Measurements from ENCODE around the gene LGR6. TPM values are rescaled to one million over a fixed set of nuclear protein-coding genes. Genes with fewer than 3 reads are reported as not detected.

Gene LGR6
- total RNA-seq, 2 donors from 2014 or later = 5.8 to 5.9 TPM

DNA sequence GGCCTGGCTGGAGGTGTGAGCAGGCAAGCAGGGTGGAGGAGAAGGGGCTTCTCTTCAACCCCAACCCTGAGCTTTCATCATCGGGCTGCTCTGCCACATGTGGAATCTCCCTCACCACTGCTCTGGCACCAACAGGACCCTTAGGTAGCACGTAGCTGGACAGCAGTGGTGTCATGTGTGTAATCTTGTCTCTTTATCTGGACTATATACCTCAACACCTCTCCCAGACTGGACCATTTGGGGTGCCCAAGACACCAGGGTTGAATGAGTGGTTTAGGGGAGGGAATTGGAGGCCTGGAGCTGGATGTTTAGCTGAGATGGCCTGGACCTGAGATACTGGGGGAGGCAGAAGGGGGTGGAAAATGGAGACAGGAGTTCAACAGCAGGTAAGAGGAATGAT, 85.2 kb downstream of the LGR6 start:
- DNase-seq (ENCODE audit: low spot score) (no peak), ATAC-seq (no peak)
- H3K4me1 Mint-ChIP-seq (ENCODE audit: low read depth in 2 of 2) = peaks cover 0 to 18% of the 10 kb centered on the region in 2 donors
- H3K4me3 Mint-ChIP-seq = no peak overlapping the region
- H3K27me3 Mint-ChIP-seq = no peaks in the 10 kb centered on the region
- H3K36me3 Mint-ChIP-seq = no peaks in the 10 kb centered on the region
- H3K9me3 Mint-ChIP-seq = no peaks in the 10 kb centered on the region
- peak overlapping the region in 1 of 2 donors; percentile 11 for H3K27ac Mint-ChIP-seq

DNA sequence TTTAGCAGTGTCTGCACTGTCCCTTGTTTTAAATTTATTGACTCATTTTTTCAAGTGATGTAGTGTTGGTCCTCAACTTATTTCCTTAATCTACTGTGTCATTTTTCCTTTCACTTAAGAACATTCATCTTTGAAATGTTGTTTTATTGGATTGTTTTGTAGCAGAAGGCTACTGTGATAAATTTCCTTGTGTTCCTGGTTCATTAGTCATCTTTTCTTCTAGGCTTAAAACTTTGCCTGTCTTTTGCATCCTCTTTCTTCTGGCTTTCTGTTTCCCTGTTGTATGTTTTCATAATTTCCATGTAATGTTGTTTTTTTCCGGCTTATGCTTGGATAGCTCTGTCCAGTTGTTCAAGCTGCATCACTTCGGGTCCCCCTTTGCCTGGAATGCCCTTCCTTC, 86.2 kb downstream of the LGR6 start:
- no peak for ATAC-seq
- DNase-seq (ENCODE audit: low spot score) = no peak
- Mint-ChIP-seq H3K27me3 (no peaks in the 10 kb centered on the region), H3K36me3 (no peaks in the 10 kb centered on the region), H3K4me3 (no peak overlapping the region), H3K4me1 (ENCODE audit: low read depth in 2 of 2) (peaks cover 0 to 13% of the 10 kb centered on the region in 2 donors), H3K9me3 (no peaks in the 10 kb centered on the region), H3K27ac (no peak overlapping the region)

GRCh38 chr1:202280595-202280994, 87.0 kb downstream of the LGR6 start:
- Mint-ChIP-seq H3K27ac (no peak overlapping the region), H3K4me1 (ENCODE audit: low read depth in 2 of 2) (peaks cover 0 to 13% of the 10 kb centered on the region in 2 donors), H3K36me3 (no peaks in the 10 kb centered on the region), H3K4me3 (no peak overlapping the region), H3K9me3 (no peaks in the 10 kb centered on the region), H3K27me3 (no peaks in the 10 kb centered on the region)
- no peak for DNase-seq (ENCODE audit: low spot score)
- no peak for ATAC-seq

- no peaks in the 10 kb centered on the region for H3K36me3 Mint-ChIP-seq
- DNase-seq (ENCODE audit: low spot score) (no peak), ATAC-seq (no peak)
- H3K4me1 Mint-ChIP-seq (ENCODE audit: low read depth in 2 of 2) = peaks cover 0 to 17% of the 10 kb centered on the region in 2 donors
- H3K27me3 Mint-ChIP-seq = no peaks in the 10 kb centered on the region
- no peaks in the 10 kb centered on the region for H3K9me3 Mint-ChIP-seq
- no peak overlapping the region for H3K4me3 Mint-ChIP-seq
- no peak overlapping the region for H3K27ac Mint-ChIP-seq
Observed at GRCh38 chr1:202281316-202282024, 87.9 kb downstream of the LGR6 start.

GRCh38 chr1:202282025-202282371, 88.4 kb downstream of the LGR6 start:
- no peak for DNase-seq (ENCODE audit: low spot score)
- no peaks in the 10 kb centered on the region for H3K27me3 Mint-ChIP-seq
- no peaks in the 10 kb centered on the region for H3K36me3 Mint-ChIP-seq
- no peak overlapping the region for H3K4me3 Mint-ChIP-seq
- H3K4me1 Mint-ChIP-seq (ENCODE audit: low read depth in 2 of 2) = peaks cover 0 to 17% of the 10 kb centered on the region in 2 donors
- no peaks in the 10 kb centered on the region for H3K9me3 Mint-ChIP-seq
- H3K27ac Mint-ChIP-seq = no peak overlapping the region
- no peak for ATAC-seq

DNA sequence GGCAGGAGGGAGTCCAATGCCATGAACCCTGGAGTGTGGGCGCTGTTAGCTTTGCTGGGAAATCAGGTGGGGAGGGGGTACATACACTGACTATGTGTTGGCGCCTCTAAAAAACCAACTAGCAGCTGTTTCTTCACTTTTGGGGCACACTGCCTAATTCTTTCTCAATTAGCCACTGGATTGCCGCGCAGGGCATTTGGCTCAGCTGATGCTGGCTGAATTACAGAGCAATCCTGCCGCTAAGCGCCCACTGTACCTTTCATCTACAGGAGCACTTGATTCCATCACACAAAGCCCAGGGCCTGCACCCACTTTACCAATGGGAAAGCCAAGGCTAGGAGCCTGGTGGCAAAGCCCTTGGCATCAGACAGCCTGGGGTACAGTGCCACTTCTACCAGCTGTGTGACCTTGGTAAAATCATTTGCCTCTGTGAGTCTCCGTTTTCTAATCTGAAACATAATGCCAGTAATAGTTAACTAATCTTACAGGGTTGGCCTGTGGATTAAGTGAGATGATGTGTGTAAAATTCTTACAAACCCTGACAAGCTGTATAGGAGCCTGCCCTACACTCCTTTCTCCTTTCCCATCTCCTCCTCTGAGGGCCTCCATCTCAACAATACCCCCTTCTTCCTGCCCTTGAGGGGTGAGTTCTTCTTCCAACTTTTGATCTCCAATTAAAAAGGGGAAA, 89.1 kb downstream of the LGR6 start:
- Mint-ChIP-seq H3K9me3 (no peaks in the 10 kb centered on the region), H3K27me3 (no peaks in the 10 kb centered on the region), H3K27ac (no peak overlapping the region), H3K4me3 (no peak overlapping the region), H3K36me3 (no peaks in the 10 kb centered on the region), H3K4me1 (ENCODE audit: low read depth in 2 of 2) (peaks cover 0 to 17% of the 10 kb centered on the region in 2 donors)
- ATAC-seq (no peak), DNase-seq (ENCODE audit: low spot score) (no peak)

GRCh38 chr1:202283379-202283844, 89.8 kb downstream of the LGR6 start:
- no peaks in the 10 kb centered on the region for H3K36me3 Mint-ChIP-seq
- no peaks in the 10 kb centered on the region for H3K9me3 Mint-ChIP-seq
- no peak overlapping the region for H3K27ac Mint-ChIP-seq
- ATAC-seq (peak in 1 of 2 donors; percentile 24), DNase-seq (ENCODE audit: low spot score) (peak; percentile 52)
- H3K4me1 Mint-ChIP-seq (ENCODE audit: low read depth in 2 of 2) = peaks cover 0 to 13% of the 10 kb centered on the region in 2 donors
- no peak overlapping the region for H3K4me3 Mint-ChIP-seq
- H3K27me3 Mint-ChIP-seq = no peaks in the 10 kb centered on the region

GRCh38 chr1:202283991-202284390, 90.4 kb downstream of the LGR6 start:
- H3K4me1 Mint-ChIP-seq (ENCODE audit: low read depth in 2 of 2) = peaks cover 0 to 15% of the 10 kb centered on the region in 2 donors
- ATAC-seq (no peak), DNase-seq (ENCODE audit: low spot score) (peak; percentile 6)
- no peaks in the 10 kb centered on the region for H3K9me3 Mint-ChIP-seq
- H3K36me3 Mint-ChIP-seq = no peaks in the 10 kb centered on the region
- H3K27ac Mint-ChIP-seq = no peak overlapping the region
- no peaks in the 10 kb centered on the region for H3K27me3 Mint-ChIP-seq
- no peak overlapping the region for H3K4me3 Mint-ChIP-seq

DNA sequence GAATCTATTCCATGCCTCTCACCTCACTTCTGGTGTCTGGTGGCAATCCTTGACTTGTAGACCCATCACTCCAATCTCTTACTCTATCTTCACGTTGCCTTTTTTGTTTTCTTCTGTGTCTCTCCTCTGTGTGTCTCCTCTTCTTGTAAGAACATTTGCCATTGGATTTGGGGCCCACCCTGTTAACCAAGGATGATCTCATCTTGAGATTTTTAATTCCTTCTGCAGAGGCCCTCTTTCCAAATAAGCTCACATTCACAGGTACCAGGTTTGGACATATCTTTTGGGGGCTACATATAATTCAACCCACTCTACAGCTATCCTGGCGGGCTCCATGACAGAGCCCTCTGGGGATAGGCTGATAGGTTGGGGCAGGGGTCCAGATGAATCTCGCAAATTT, 92.3 kb downstream of the LGR6 start:
- peak; percentile 34 for DNase-seq (ENCODE audit: low spot score)
- Mint-ChIP-seq H3K4me1 (ENCODE audit: low read depth in 2 of 2) (peaks cover 0 to 19% of the 10 kb centered on the region in 2 donors), H3K4me3 (no peak overlapping the region)

GRCh38 chr1:202286622-202287097, 93.1 kb downstream of the LGR6 start:
- H3K27ac Mint-ChIP-seq = no peak overlapping the region
- DNase-seq (ENCODE audit: low spot score) (peak; percentile 18), ATAC-seq (no peak)
- H3K4me1 Mint-ChIP-seq (ENCODE audit: low read depth in 2 of 2) = peaks cover 0 to 18% of the 10 kb centered on the region in 2 donors
- no peak overlapping the region for H3K4me3 Mint-ChIP-seq
- no peaks in the 10 kb centered on the region for H3K27me3 Mint-ChIP-seq
- H3K36me3 Mint-ChIP-seq = no peaks in the 10 kb centered on the region
- no peaks in the 10 kb centered on the region for H3K9me3 Mint-ChIP-seq

More for the DNA sequence above, 92.3 kb downstream of the LGR6 start:
- no peaks in the 10 kb centered on the region for H3K9me3 Mint-ChIP-seq
- ATAC-seq = no peak
- H3K27ac Mint-ChIP-seq = peak overlapping the region in 1 of 2 donors; percentile 39
- H3K27me3 Mint-ChIP-seq = no peaks in the 10 kb centered on the region
- H3K36me3 Mint-ChIP-seq = no peaks in the 10 kb centered on the region

- H3K4me1 Mint-ChIP-seq (ENCODE audit: low read depth in 2 of 2) = peaks cover 0 to 17% of the 10 kb centered on the region in 2 donors
- no peaks in the 10 kb centered on the region for H3K36me3 Mint-ChIP-seq
- H3K27me3 Mint-ChIP-seq = no peaks in the 10 kb centered on the region
- H3K9me3 Mint-ChIP-seq = no peaks in the 10 kb centered on the region
- H3K27ac Mint-ChIP-seq = no peak overlapping the region
- DNase-seq (ENCODE audit: low spot score) = no peak
- ATAC-seq = no peak
- H3K4me3 Mint-ChIP-seq = no peak overlapping the region
Observed at GRCh38 chr1:202287196-202287595, 93.6 kb downstream of the LGR6 start.

GRCh38 chr1:202288177-202288576, 94.6 kb downstream of the LGR6 start:
- no peaks in the 10 kb centered on the region for H3K27me3 Mint-ChIP-seq
- H3K9me3 Mint-ChIP-seq = no peaks in the 10 kb centered on the region

GRCh38 chr1:202289009-202289408, 95.4 kb downstream of the LGR6 start:
- Mint-ChIP-seq H3K36me3 (no peaks in the 10 kb centered on the region), H3K4me1 (ENCODE audit: low read depth in 2 of 2) (peaks cover 0 to 18% of the 10 kb centered on the region in 2 donors), H3K27ac (no peak overlapping the region), H3K9me3 (no peaks in the 10 kb centered on the region), H3K27me3 (no peaks in the 10 kb centered on the region), H3K4me3 (no peak overlapping the region)
- DNase-seq (ENCODE audit: low spot score) (peak; percentile 58), ATAC-seq (no peak)

More at GRCh38 chr1:202288177-202288576, 94.6 kb downstream of the LGR6 start:
- Mint-ChIP-seq H3K27ac (no peak overlapping the region), H3K4me1 (ENCODE audit: low read depth in 2 of 2) (peaks cover 0 to 17% of the 10 kb centered on the region in 2 donors), H3K36me3 (no peaks in the 10 kb centered on the region), H3K4me3 (no peak overlapping the region)
- ATAC-seq = no peak
- DNase-seq (ENCODE audit: low spot score) = peak; percentile 22

DNA sequence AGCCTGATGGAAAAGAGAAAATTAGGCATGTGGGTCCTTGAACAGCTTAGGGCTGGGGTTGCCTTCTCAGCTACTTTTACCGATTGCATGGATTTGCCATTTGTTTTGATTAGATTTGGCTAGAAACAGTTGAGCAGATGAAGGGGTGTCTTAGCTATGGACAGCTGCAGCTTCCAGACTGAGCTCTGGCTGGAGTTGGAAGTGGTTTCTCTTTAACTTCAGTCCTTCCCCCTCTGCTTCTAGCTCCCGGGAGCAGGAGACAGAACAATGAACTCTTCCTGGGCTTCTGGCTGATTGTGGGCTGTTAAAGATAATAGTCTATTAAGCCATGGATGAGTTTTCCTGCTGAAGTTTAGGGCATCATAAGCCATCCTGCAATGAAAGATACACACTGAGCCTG, 97.4 kb downstream of the LGR6 start:
- no peak overlapping the region for H3K4me3 Mint-ChIP-seq
- no peak overlapping the region for H3K27ac Mint-ChIP-seq
- DNase-seq (ENCODE audit: low spot score) (no peak), ATAC-seq (no peak)
- H3K27me3 Mint-ChIP-seq = no peaks in the 10 kb centered on the region
- H3K36me3 Mint-ChIP-seq = no peaks in the 10 kb centered on the region
- H3K9me3 Mint-ChIP-seq = no peaks in the 10 kb centered on the region
- peaks cover 15 to 24% of the 10 kb centered on the region in 2 donors for H3K4me1 Mint-ChIP-seq (ENCODE audit: low read depth in 2 of 2)

Data from natural killer cell treated with Interleukin-12 subunit alpha and Interleukin-12 subunit beta and Interleukin-15 and Interleukin-18, amount 100 ng/mL, for 72 hours (primary cell).